Peyer's patch (tissue), 4 donors: ENCODE measurements around the gene TSPAN8. TPM values are rescaled to one million over a fixed set of nuclear protein-coding genes. Genes with fewer than 3 reads are reported as not detected.
A peak's percentile ranks its signal among the peaks of the same experiment; 100 is the strongest.

Experiments used
- DNase-seq, 3 donors: peaks; one replicate each; pipeline ENCODE4 v3.0.0-alpha.2; 2017 to 2019
- H3K27ac ChIP-seq, 4 donors: fragments of 200-600 bp; sonication (generic); one replicate each; pipeline ENCODE4 v1.5.1; 2016 to 2019
- H3K27me3 ChIP-seq, 2 donors: fragments of 200-600 bp; sonication (generic); one replicate each; pipeline ENCODE4 v1.5.1; 2019
- H3K36me3 ChIP-seq, 3 donors: fragments of 200-600 bp; sonication (generic); one replicate each; pipeline ENCODE4 v1.5.1; 2016 to 2019
- H3K4me1 ChIP-seq, 4 donors: fragments of 200-600 bp; sonication (generic); one replicate each; pipeline ENCODE4 v1.5.1; 2016 to 2019
- H3K4me3 ChIP-seq, 4 donors: fragments of 200-600 bp; sonication (generic); 1 replicate in 3 of 4; 2 replicates in 1 of 4; pipeline ENCODE4 v1.5.1; 2016 to 2019; ENCODE audit warnings: mild to moderate bottlenecking in 1 of 4
- H3K9me3 ChIP-seq, 4 donors: fragments of 200-600 bp; sonication (generic); one replicate each; pipeline ENCODE4 v1.5.1; 2016 to 2019; ENCODE audit warnings: mild to moderate bottlenecking in 1 of 4
- CTCF ChIP-seq, 6 experiments: fragments of 450-650 bp in 4 of 6; fragments of 200-600 bp in 2 of 6; sonication (generic) in 1 of 6; IDR thresholded peaks; one replicate each; pipeline ENCODE4 v1.5.1; 2017 to 2019; ENCODE audit warnings: antibody characterized with exemption in 6 of 6, mild to moderate bottlenecking in 3 of 6, moderate library complexity in 1 of 6
- POLR2A ChIP-seq, 2 donors: fragments of 450-650 bp; IDR thresholded peaks; one replicate each; pipeline ENCODE4 v1.5.1; 2017; ENCODE audit warnings: antibody characterized with exemption in 2 of 2, mild to moderate bottlenecking in 2 of 2, moderate library complexity in 2 of 2
- total RNA-seq, 4 donors: library from RNA; depleted of rRNA; stranded (reverse); fragments of >200 nt; gene quantifications; one replicate each; pipeline ENCODE4 v1.1.0, GENCODE V29; 2016

The TSPAN8 gene
- 100 to 1,000 TPM in 3 of 4 donors, 10 to 100 TPM in 1; 71.0 to 963 (median 558) TPM for total RNA-seq

GRCh38 chr12:71157601-71158233 is at the start of gene TSPAN8:
Gene TSPAN8 (minus strand): TSS chr12:71157999. CDS start chr12:71157678, 321 bp downstream.
- peak in 1 of 3 donors; percentile 80 for DNase-seq
- no peaks in the 10 kb centered on the region for H3K9me3 ChIP-seq
- TF ChIP-seq CTCF (IDR thresholded peaks at IDR 0.05), result no peak
- TF ChIP-seq POLR2A (IDR thresholded peaks at IDR 0.05), result peak; percentile 43 to 70
- no peaks in the 10 kb centered on the region for H3K36me3 ChIP-seq
- H3K4me3 ChIP-seq, result peak within 1 kb of the TSS in 3 of 4 donors; percentile 14 to 55 (median 50)
- peaks cover 0 to 23% (median 0%) of the 10 kb centered on the region in 4 donors for H3K4me1 ChIP-seq
- no peaks in the 10 kb centered on the region for H3K27me3 ChIP-seq
- peak within 1 kb of the TSS in 3 of 4 donors; percentile 58 to 84 (median 77) for H3K27ac ChIP-seq

GRCh38 chr12:71201136-71201679 is 43.4 kb upstream of the TSPAN8 start:
- Histone ChIP-seq H3K27ac (no peak overlapping the region), H3K27me3 (no peaks in the 10 kb centered on the region), H3K4me3 (no peak overlapping the region), H3K9me3 (no peaks in the 10 kb centered on the region), H3K36me3 (no peaks in the 10 kb centered on the region), H3K4me1 (no peaks in the 10 kb centered on the region)
- no peak for TF ChIP-seq POLR2A (IDR thresholded peaks at IDR 0.05)
- TF ChIP-seq CTCF (IDR thresholded peaks at IDR 0.05), result no peak
- no peak for DNase-seq

- no peak for DNase-seq
- TF ChIP-seq CTCF (IDR thresholded peaks at IDR 0.05) (no peak), POLR2A (IDR thresholded peaks at IDR 0.05) (no peak)
- H3K27me3 ChIP-seq, result no peaks in the 10 kb centered on the region
- H3K4me3 ChIP-seq, result no peak overlapping the region
- H3K4me1 ChIP-seq, result no peaks in the 10 kb centered on the region
- H3K9me3 ChIP-seq, result no peaks in the 10 kb centered on the region
- H3K27ac ChIP-seq, result no peak overlapping the region
- H3K36me3 ChIP-seq, result no peaks in the 10 kb centered on the region
These were observed 42.9 kb upstream of the TSPAN8 start for GRCh38 chr12:71200706-71201105.

- H3K27ac ChIP-seq, result no peak overlapping the region
- H3K36me3 ChIP-seq, result no peaks in the 10 kb centered on the region
- H3K9me3 ChIP-seq, result no peaks in the 10 kb centered on the region
- TF ChIP-seq CTCF (IDR thresholded peaks at IDR 0.05), result no peak
- TF ChIP-seq POLR2A (IDR thresholded peaks at IDR 0.05), result no peak
- no peaks in the 10 kb centered on the region for H3K4me1 ChIP-seq
- DNase-seq, result no peak
- H3K27me3 ChIP-seq, result no peaks in the 10 kb centered on the region
- no peak overlapping the region for H3K4me3 ChIP-seq
These were observed 39.7 kb upstream of the TSPAN8 start for GRCh38 chr12:71197460-71197859.

GRCh38 chr12:71195338-71195896 is 37.6 kb upstream of the TSPAN8 start:
- no peaks in the 10 kb centered on the region for H3K36me3 ChIP-seq
- H3K27me3 ChIP-seq, result no peaks in the 10 kb centered on the region
- no peaks in the 10 kb centered on the region for H3K9me3 ChIP-seq
- no peaks in the 10 kb centered on the region for H3K4me1 ChIP-seq
- no peak for TF ChIP-seq CTCF (IDR thresholded peaks at IDR 0.05)
- TF ChIP-seq POLR2A (IDR thresholded peaks at IDR 0.05), result no peak
- no peak overlapping the region for H3K4me3 ChIP-seq
- no peak overlapping the region for H3K27ac ChIP-seq
- no peak for DNase-seq
